ENCODE results near the gene CHRNA1. TPM values are rescaled to one million over a fixed set of nuclear protein-coding genes. Genes with fewer than 3 reads are reported as not detected.

CHRNA1 gene
- total RNA-seq, 2 donors from 2014 or later, result not detected

- H3K9me3 Mint-ChIP-seq, result no peaks in the 10 kb centered on the region
- no peaks in the 10 kb centered on the region for H3K9me3 ChIP-seq (ENCODE audit: control insufficient read depth, low read length)
- no peaks in the 10 kb centered on the region for H3K4me1 Mint-ChIP-seq
- no peak overlapping the region for H3K27ac ChIP-seq (ENCODE audit: low read depth, low read length)
- DNase-seq, result no peak
- no peak for TF ChIP-seq CTCF (conservative IDR thresholded peaks at IDR 0.05)
- WGBS, 2 experiments (ENCODE audit: insufficient coverage in 1 of 2, insufficient read length in 1 of 2), result 95 to 96% methylated on average over 3 of the region's 3 CpGs
- no peaks in the 10 kb centered on the region for H3K36me3 Mint-ChIP-seq (ENCODE audit: low read depth)
- no peak overlapping the region for H3K4me3 ChIP-seq (ENCODE audit: low read length)
- H3K27ac Mint-ChIP-seq, result no peak overlapping the region
- no peak overlapping the region for H3K9ac ChIP-seq (ENCODE audit: extremely low read depth, low read length, poor library complexity, severe bottlenecking)
- H3K27me3 ChIP-seq (ENCODE audit: control insufficient read depth, insufficient read depth, low read length, poor library complexity, severe bottlenecking), result no peaks in the 10 kb centered on the region
- no peaks in the 10 kb centered on the region for H3K36me3 ChIP-seq (ENCODE audit: control insufficient read depth, insufficient read depth, low read length)
- no peaks in the 10 kb centered on the region for H3K4me1 ChIP-seq (ENCODE audit: control insufficient read depth, insufficient read depth, low read length)
- H3K27me3 Mint-ChIP-seq (ENCODE audit: insufficient read depth), result no peaks in the 10 kb centered on the region
- H3K4me3 Mint-ChIP-seq, result no peak overlapping the region
Observed at GRCh38 chr2:174740721-174741120, 23.6 kb downstream of the CHRNA1 start.

GRCh38 chr2:174738841-174739240 is 25.4 kb downstream of the CHRNA1 start:
- Mint-ChIP-seq H3K4me1 (no peaks in the 10 kb centered on the region), H3K27ac (no peak overlapping the region), H3K36me3 (ENCODE audit: low read depth) (no peaks in the 10 kb centered on the region), H3K9me3 (no peaks in the 10 kb centered on the region), H3K27me3 (ENCODE audit: insufficient read depth) (peaks cover 2% of the 10 kb centered on the region), H3K4me3 (no peak overlapping the region)
- H3K9ac ChIP-seq (ENCODE audit: extremely low read depth, low read length, poor library complexity, severe bottlenecking), result no peak overlapping the region
- no peaks in the 10 kb centered on the region for H3K9me3 ChIP-seq (ENCODE audit: control insufficient read depth, low read length)
- no peak overlapping the region for H3K4me3 ChIP-seq (ENCODE audit: low read length)
- DNase-seq, result no peak
- H3K4me1 ChIP-seq (ENCODE audit: control insufficient read depth, insufficient read depth, low read length), result no peaks in the 10 kb centered on the region
- no peak overlapping the region for H3K27ac ChIP-seq (ENCODE audit: low read depth, low read length)
- TF ChIP-seq CTCF (conservative IDR thresholded peaks at IDR 0.05), result no peak
- no peaks in the 10 kb centered on the region for H3K27me3 ChIP-seq (ENCODE audit: control insufficient read depth, insufficient read depth, low read length, poor library complexity, severe bottlenecking)
- H3K36me3 ChIP-seq (ENCODE audit: control insufficient read depth, insufficient read depth, low read length), result no peaks in the 10 kb centered on the region
- 91 to 93% methylated on average over 3 of the region's 4 CpGs for WGBS, 2 experiments (ENCODE audit: insufficient coverage in 1 of 2, insufficient read length in 1 of 2)

GRCh38 chr2:174731546-174731945 is 32.7 kb downstream of the CHRNA1 start:
- Histone ChIP-seq H3K9ac (ENCODE audit: extremely low read depth, low read length, poor library complexity, severe bottlenecking) (no peak overlapping the region), H3K9me3 (ENCODE audit: control insufficient read depth, low read length) (no peaks in the 10 kb centered on the region), H3K36me3 (ENCODE audit: control insufficient read depth, insufficient read depth, low read length) (no peaks in the 10 kb centered on the region), H3K27me3 (ENCODE audit: control insufficient read depth, insufficient read depth, low read length, poor library complexity, severe bottlenecking) (peaks cover 38% of the 10 kb centered on the region), H3K4me1 (ENCODE audit: control insufficient read depth, insufficient read depth, low read length) (no peaks in the 10 kb centered on the region), H3K4me3 (ENCODE audit: low read length) (no peak overlapping the region), H3K27ac (ENCODE audit: low read depth, low read length) (no peak overlapping the region)
- 85 to 94% methylated on average over 5 to 7 of the region's 7 CpGs for WGBS, 2 experiments (ENCODE audit: insufficient coverage in 1 of 2, insufficient read length in 1 of 2)
- H3K36me3 Mint-ChIP-seq (ENCODE audit: low read depth), result no peaks in the 10 kb centered on the region
- H3K4me3 Mint-ChIP-seq, result no peak overlapping the region
- no peaks in the 10 kb centered on the region for H3K4me1 Mint-ChIP-seq
- peaks cover 36% of the 10 kb centered on the region for H3K27me3 Mint-ChIP-seq (ENCODE audit: insufficient read depth)
- TF ChIP-seq CTCF (conservative IDR thresholded peaks at IDR 0.05), result no peak
- no peaks in the 10 kb centered on the region for H3K9me3 Mint-ChIP-seq
- H3K27ac Mint-ChIP-seq, result no peak overlapping the region
- no peak for DNase-seq
